ENCODE data around the gene WDR77.
A peak's percentile ranks its signal among the peaks of the same experiment; 100 is the strongest.

WDR77 gene

GRCh38 chr1:111424281-111424680, 24.8 kb downstream of the WDR77 start:
- no peak for DNase-seq

GRCh38 chr1:111422546-111423391, 26.3 kb downstream of the WDR77 start:
- DNase-seq = no peak

- DNase-seq = no peak
Observed at GRCh38 chr1:111420377-111420776, 28.7 kb downstream of the WDR77 start.

GRCh38 chr1:111419037-111419436, 30.0 kb downstream of the WDR77 start:
- no peak for DNase-seq

- no peak for DNase-seq
Observed at GRCh38 chr1:111417755-111418154, 31.3 kb downstream of the WDR77 start.

- no peak for DNase-seq
Observed at GRCh38 chr1:111415461-111415860, 33.6 kb downstream of the WDR77 start.

- DNase-seq = no peak
Observed at GRCh38 chr1:111414756-111415155, 34.3 kb downstream of the WDR77 start.

- DNase-seq = no peak
Observed at GRCh38 chr1:111412839-111413238, 36.2 kb downstream of the WDR77 start.

- no peak for DNase-seq
Observed at GRCh38 chr1:111407301-111407700, 41.8 kb downstream of the WDR77 start.

GRCh38 chr1:111406321-111406768, 42.7 kb downstream of the WDR77 start:
- peak; percentile 59 for DNase-seq

- DNase-seq = no peak
Observed at GRCh38 chr1:111404588-111404987, 44.5 kb downstream of the WDR77 start.

GRCh38 chr1:111402083-111402482, 47.0 kb downstream of the WDR77 start:
- no peak for DNase-seq

- DNase-seq = peak; percentile 38
Observed at GRCh38 chr1:111399792-111400610, 49.1 kb downstream of the WDR77 start.

- no peak for DNase-seq
Observed at GRCh38 chr1:111392460-111392945, 56.6 kb downstream of the WDR77 start.

GRCh38 chr1:111392042-111392441, 57.0 kb downstream of the WDR77 start:
- DNase-seq = no peak

Measured in CD4-positive, alpha-beta T cell treated with Interleukin-4 for 4 hours (primary cell).